Heart right ventricle (tissue), 16 donors: ENCODE data around the gene HTR5A. TPM values are rescaled to one million over a fixed set of nuclear protein-coding genes. Genes with fewer than 3 reads are reported as not detected.

Experiments
- ATAC-seq, 8 donors: fragments of 200-7000 bp; cut with Tn5 transposase; one replicate each; pipeline ENCODE4 v1.9.1; 2020; ENCODE audit warnings: mild to moderate bottlenecking in 8 of 8, moderate library complexity in 8 of 8, moderate number of reproducible peaks in 1 of 8
- DNase-seq, 2 donors: peaks; one replicate each; pipeline ENCODE4 v3.0.0-alpha.2; 2020
- H3K27ac ChIP-seq, 10 donors: fragments of 200-600 bp; sonication (generic) in 2 of 10; one replicate each; pipeline versions ENCODE4 v1.5.0 to v1.8.0; 2020 to 2022; ENCODE audit warnings: mild to moderate bottlenecking in 3 of 10
- H3K27me3 ChIP-seq, 7 donors: fragments of 200-600 bp; one replicate each; pipeline ENCODE4 v1.8.0; 2021 to 2022; ENCODE audit warnings: mild to moderate bottlenecking in 2 of 7
- H3K36me3 ChIP-seq, 9 donors: fragments of 200-600 bp; sonication (generic) in 1 of 9; one replicate each; pipeline versions ENCODE4 v1.5.0 to v1.8.0; 2020 to 2022; ENCODE audit warnings: mild to moderate bottlenecking in 2 of 9
- H3K4me1 ChIP-seq, 9 donors: fragments of 200-600 bp; sonication (generic) in 1 of 9; one replicate each; pipeline versions ENCODE4 v1.5.0 to v1.8.0; 2020 to 2022; ENCODE audit warnings: mild to moderate bottlenecking in 4 of 9
- H3K4me3 ChIP-seq, 10 donors: fragments of 200-600 bp; sonication (generic) in 2 of 10; one replicate each; pipeline versions ENCODE4 v1.5.0 to v1.8.0; 2020 to 2022; ENCODE audit warnings: mild to moderate bottlenecking in 7 of 10, moderate library complexity in 2 of 10
- H3K9me3 ChIP-seq, 11 donors: fragments of 200-600 bp in 10 of 11; sonication (generic) in 2 of 11; one replicate each; pipeline versions ENCODE4 v1.5.0 to v1.8.0; 2013 to 2022; ENCODE audit warnings: mild to moderate bottlenecking in 2 of 11, control low read depth in 1 of 11, moderate library complexity in 1 of 11
- WGBS, 2 donors: extraction: QIAGEN DNeasy Blood & Tissue Kit; methylation state at CpG; one replicate each; pipeline ENCODE4 v1.1.7; 2013; ENCODE audit warnings: inconsistent platforms in 1 of 2; 5-methylcytosine and 5-hydroxymethylcytosine counted together
- intact Hi-C, 10 donors: fragments of 100-400 bp; cut with DNase I; formaldehyde crosslinking; loops; one replicate each; pipeline versions ENCODE4 v1.11.1 to v1.14.2; 2022
- polyA plus RNA-seq, 2 donors: library from polyadenylated mRNA; stranded (reverse); fragments of 200-250 nt; gene quantifications; one replicate each; pipeline ENCODE4 v1.2.3, GENCODE V29; 2013
- total RNA-seq, 10 donors: library from RNA; stranded (reverse); fragmentation: NEBNext Ultra II Directional in 3 of 10; extraction: Animal tissue kit (Norgen Biotek cat#: 25700) in 3 of 10; gene quantifications; one replicate each; pipeline versions ENCODE4 v1.2.1 to v1.2.4, GENCODE V29; 2021 to 2023
- TF ChIP-seq, protein P1 (sequence below), 9 donors: fragments of 200-600 bp; sonication (generic) in 2 of 9; IDR thresholded peaks; one replicate each; pipeline versions ENCODE4 v1.5.0 to v1.8.0; 2021 to 2022; ENCODE audit warnings: antibody characterized with exemption in 9 of 9, mild to moderate bottlenecking in 5 of 9, moderate library complexity in 1 of 9
- donor health status: Arrhythmogenic right ventricular cardiomyopathy.
- donor health status: ischemic (EF 13 %, LVEDD 7.1; RV severe dilation, severe dysfunction).
- donor health status: healthy with polysubstance abuse.
- donor health status: DM: no; HTN: yes; CAD: no.
- donor health status: DM: no; HTN: no; CAD: no.
- donor health status: ischemic (EF 25% LVEDD 6.9; RV normal size, moderate dysfunction).
- donor health status: ischemic (EF 25% LVEDD 5.7; RV mildly dilated, moderate dysfunction).
- donor health status: healthy.
- donor health status: DM: yes; HTN: yes; CAD: no.
- donor health status: Ischemic cardiomyopathy.
- donor health status: ischemic (EF 35%, LVEDD 5.7; RV mildly dilated, moderate dysfunction).
- donor health status: nonischemic (EF 11% LVEDD 7.7; RV severe dilation, severe dysfunction).
- donor health status: DM: yes; HTN: yes; CAD: no.
- donor health status: PGD.
- donor health status: ischemic (EF 29% LVEDD 5.4; RV normal size, mild dysfunction).
- donor health status: nonischemic (EF 23%, LVEDD 6.1; RV moderate dilation, normal function).

HTR5A gene
- total and polyA plus RNA-seq, 12 donors: not detected

DNA sequence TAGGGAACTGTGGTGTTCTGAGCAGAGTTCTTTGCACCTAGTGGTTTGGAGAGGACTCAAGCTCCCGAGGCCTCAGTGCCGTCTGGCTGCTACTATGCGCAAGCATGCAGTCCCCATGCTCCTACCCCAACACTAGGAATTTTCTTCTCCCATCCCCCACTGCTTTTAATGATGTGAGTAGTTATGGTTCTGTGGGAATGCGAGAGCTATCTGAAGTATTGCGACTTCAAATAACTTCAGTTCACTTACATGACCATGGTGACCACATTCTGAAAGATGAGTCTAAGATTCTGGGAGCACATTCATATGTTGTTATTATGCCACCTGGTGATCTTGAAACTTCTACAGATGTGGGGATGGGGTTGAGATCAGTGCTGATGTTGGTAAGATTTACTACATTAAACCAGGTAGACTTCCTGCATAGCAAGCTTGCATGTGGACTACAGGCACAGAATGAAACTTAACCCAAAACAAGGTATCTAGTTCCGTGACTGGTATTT lies 24.6 kb downstream of the HTR5A start:
- Histone ChIP-seq H3K4me3 (no peak overlapping the region), H3K36me3 (no peaks in the 10 kb centered on the region), H3K4me1 (no peaks in the 10 kb centered on the region), H3K27ac (no peak overlapping the region), H3K27me3 (peaks cover 0 to 18% (median 9%) of the 10 kb centered on the region in 7 donors), H3K9me3 (no peaks in the 10 kb centered on the region)
- TF ChIP-seq, protein P1, sequence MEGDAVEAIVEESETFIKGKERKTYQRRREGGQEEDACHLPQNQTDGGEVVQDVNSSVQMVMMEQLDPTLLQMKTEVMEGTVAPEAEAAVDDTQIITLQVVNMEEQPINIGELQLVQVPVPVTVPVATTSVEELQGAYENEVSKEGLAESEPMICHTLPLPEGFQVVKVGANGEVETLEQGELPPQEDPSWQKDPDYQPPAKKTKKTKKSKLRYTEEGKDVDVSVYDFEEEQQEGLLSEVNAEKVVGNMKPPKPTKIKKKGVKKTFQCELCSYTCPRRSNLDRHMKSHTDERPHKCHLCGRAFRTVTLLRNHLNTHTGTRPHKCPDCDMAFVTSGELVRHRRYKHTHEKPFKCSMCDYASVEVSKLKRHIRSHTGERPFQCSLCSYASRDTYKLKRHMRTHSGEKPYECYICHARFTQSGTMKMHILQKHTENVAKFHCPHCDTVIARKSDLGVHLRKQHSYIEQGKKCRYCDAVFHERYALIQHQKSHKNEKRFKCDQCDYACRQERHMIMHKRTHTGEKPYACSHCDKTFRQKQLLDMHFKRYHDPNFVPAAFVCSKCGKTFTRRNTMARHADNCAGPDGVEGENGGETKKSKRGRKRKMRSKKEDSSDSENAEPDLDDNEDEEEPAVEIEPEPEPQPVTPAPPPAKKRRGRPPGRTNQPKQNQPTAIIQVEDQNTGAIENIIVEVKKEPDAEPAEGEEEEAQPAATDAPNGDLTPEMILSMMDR (IDR thresholded peaks at IDR 0.05): no peak
- 76 to 78% methylated on average over 6 of the region's 6 CpGs for WGBS, 2 donors
- ATAC-seq: no peak
- no peak for DNase-seq
- intact Hi-C loops: no loop called here

DNA sequence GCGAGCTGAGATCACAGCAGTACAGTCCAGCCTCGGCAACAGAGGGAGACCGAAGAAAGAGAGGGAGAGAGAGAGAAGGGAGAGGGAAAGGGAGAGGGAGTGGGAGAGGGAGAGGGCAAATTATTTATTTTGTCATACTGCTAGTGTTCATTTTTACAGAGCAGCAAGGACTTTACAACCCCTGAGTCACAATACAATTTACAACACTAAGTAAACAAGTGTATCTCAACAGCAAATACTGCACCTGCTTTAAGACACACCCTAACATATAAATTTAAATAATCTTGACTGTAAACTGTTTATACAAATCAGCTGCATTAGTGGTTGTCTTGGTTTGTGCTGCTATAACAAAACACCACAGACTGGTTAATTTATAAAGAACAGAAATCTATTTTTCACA lies 27.2 kb downstream of the HTR5A start:
- Histone ChIP-seq H3K9me3 (no peaks in the 10 kb centered on the region), H3K27me3 (peaks cover 0 to 22% (median 18%) of the 10 kb centered on the region in 7 donors), H3K36me3 (no peaks in the 10 kb centered on the region), H3K27ac (no peak overlapping the region), H3K4me1 (no peaks in the 10 kb centered on the region), H3K4me3 (no peak overlapping the region)
- intact Hi-C loops: no loop called here
- DNase-seq (no peak), ATAC-seq (no peak)
- TF ChIP-seq, protein P1 (IDR thresholded peaks at IDR 0.05): no peak
- 64 to 76% methylated on average over 3 of the region's 3 CpGs for WGBS, 2 donors

DNA sequence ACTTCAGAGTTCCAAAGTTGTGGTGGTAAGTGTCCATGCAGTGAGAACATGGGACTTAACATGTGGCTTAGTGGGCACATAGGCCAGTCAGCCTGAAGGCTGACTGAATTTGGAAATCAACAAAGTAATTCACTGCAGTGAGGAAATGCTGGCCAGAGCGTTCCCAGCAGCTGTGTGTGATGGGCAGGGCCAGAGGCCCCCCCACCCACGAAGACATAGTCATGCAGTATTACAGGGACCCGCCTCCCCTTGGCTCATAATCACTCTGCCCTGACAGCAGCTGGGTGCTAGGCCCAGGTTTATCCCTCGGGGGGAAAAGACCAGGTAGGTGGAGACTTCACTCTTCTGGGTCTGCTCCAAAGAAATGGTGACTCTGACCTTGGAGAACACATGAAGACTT lies 33.7 kb downstream of the HTR5A start:
- H3K27me3 ChIP-seq: peaks cover 0 to 48% (median 27%) of the 10 kb centered on the region in 7 donors
- no peaks in the 10 kb centered on the region for H3K4me1 ChIP-seq
- H3K4me3 ChIP-seq: no peak overlapping the region
- TF ChIP-seq, protein P1 (IDR thresholded peaks at IDR 0.05): no peak
- no peak overlapping the region for H3K27ac ChIP-seq
- ATAC-seq (no peak), DNase-seq (no peak)
- intact Hi-C loops: no loop called here
- 47 to 59% methylated on average over 4 of the region's 4 CpGs for WGBS, 2 donors
- no peaks in the 10 kb centered on the region for H3K9me3 ChIP-seq
- no peaks in the 10 kb centered on the region for H3K36me3 ChIP-seq

DNA sequence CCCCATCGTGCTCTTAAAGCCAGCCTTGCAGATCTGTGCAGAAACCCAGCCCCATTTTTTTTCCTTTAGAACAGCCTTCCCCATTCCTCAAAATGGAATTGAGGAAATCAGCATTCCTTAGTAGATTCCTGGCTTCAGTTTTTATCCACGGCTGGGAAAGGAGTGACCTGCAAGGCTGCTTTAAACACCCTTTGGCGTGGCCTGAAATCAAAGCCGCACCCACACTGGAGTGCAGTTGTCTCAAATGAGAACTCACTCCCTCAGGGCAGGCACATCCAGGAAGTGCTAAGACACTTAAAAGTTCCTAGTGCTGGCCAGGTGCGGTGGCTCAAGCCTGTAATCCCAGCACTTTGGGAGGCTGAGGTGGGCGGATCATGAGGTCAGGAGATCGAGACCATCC lies 34.8 kb downstream of the HTR5A start:
- DNase-seq (no peak), ATAC-seq (no peak)
- Histone ChIP-seq H3K27me3 (peaks cover 0 to 55% (median 30%) of the 10 kb centered on the region in 7 donors), H3K27ac (no peak overlapping the region), H3K4me1 (no peaks in the 10 kb centered on the region), H3K4me3 (no peak overlapping the region), H3K36me3 (no peaks in the 10 kb centered on the region), H3K9me3 (no peaks in the 10 kb centered on the region)
- 59 to 69% methylated on average over 6 to 7 of the region's 7 CpGs for WGBS, 2 donors
- intact Hi-C loops: no loop called here
- TF ChIP-seq, protein P1 (IDR thresholded peaks at IDR 0.05): no peak
